ENCODE results near the gene MAP2K6.
"Not testable (repeated sequence)": the region's sequence is repeated elsewhere in the genome, so short reads cannot be mapped to it uniquely, and the experiment has no call there.

The MAP2K6 gene

GRCh38 chr17:69460963-69461922, 46.7 kb downstream of the MAP2K6 start:
- DNase-seq = no peak

- DNase-seq = no peak
Observed at GRCh38 chr17:69461951-69462369, 47.5 kb downstream of the MAP2K6 start.

GRCh38 chr17:69462882-69463281, 48.4 kb downstream of the MAP2K6 start:
- no peak for DNase-seq

GRCh38 chr17:69466451-69466850, 52.0 kb downstream of the MAP2K6 start:
- DNase-seq = no peak

- DNase-seq = no peak
Observed at GRCh38 chr17:69466905-69467667, 52.6 kb downstream of the MAP2K6 start.

- DNase-seq = no peak
Observed at GRCh38 chr17:69468207-69468606, 53.7 kb downstream of the MAP2K6 start.

- no peak for DNase-seq
Observed at GRCh38 chr17:69470702-69471101, 56.2 kb downstream of the MAP2K6 start.

GRCh38 chr17:69471406-69471805, 56.9 kb downstream of the MAP2K6 start:
- no peak for DNase-seq

- DNase-seq = no peak
Observed at GRCh38 chr17:69473841-69474831, 59.6 kb downstream of the MAP2K6 start.

- DNase-seq = no peak
Observed at GRCh38 chr17:69477204-69477902, 62.9 kb downstream of the MAP2K6 start.

- DNase-seq = no peak
Observed at GRCh38 chr17:69477903-69478266, 63.4 kb downstream of the MAP2K6 start.

GRCh38 chr17:69478916-69479315, 64.4 kb downstream of the MAP2K6 start:
- no peak for DNase-seq

GRCh38 chr17:69479756-69480155, 65.3 kb downstream of the MAP2K6 start:
- not testable (repeated sequence) for DNase-seq

GRCh38 chr17:69480245-69480644, 65.7 kb downstream of the MAP2K6 start:
- DNase-seq = no peak

GRCh38 chr17:69485251-69485661, 70.8 kb downstream of the MAP2K6 start:
- no peak for DNase-seq

GRCh38 chr17:69485901-69486643, 71.6 kb downstream of the MAP2K6 start:
- DNase-seq = no peak

GRCh38 chr17:69486779-69487637, 72.5 kb downstream of the MAP2K6 start:
- DNase-seq = no peak

GRCh38 chr17:69489313-69489712, 74.8 kb downstream of the MAP2K6 start:
- DNase-seq = no peak

GRCh38 chr17:69492410-69493071, 78.0 kb downstream of the MAP2K6 start:
- DNase-seq = no peak

- DNase-seq = no peak
Observed at GRCh38 chr17:69495787-69496186, 81.3 kb downstream of the MAP2K6 start.
